ENCODE data around the gene CAMSAP3. TPM values are rescaled to one million over a fixed set of nuclear protein-coding genes. Genes with fewer than 3 reads are reported as not detected.

CAMSAP3 gene
- polyA plus RNA-seq, 1 of the 3 experiments (the other 2 are of a cell fraction): 0.08 TPM

DNA sequence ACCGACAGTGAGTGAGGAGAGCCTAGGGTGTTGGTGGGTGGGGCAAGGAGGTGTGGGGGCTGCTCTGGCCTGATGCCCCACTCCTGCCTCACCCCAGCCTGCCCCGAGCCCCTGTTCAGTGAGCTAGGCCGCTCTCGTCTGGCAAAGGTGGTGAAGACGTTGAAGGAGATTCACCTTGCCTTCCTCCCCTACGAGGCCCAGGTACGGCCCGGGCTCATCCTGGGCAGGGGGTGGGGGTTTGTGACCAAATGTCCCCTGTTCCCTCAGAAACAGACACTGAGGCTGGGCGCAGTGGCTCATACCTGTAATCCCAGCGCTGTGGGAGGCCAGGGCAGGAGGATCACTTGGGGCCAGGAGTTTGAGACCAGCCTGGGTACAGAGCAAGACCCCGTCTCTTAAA, 45.1 kb downstream of the CAMSAP3 start:
- no peak overlapping the region for H3K9ac ChIP-seq
- no peak overlapping the region for H2AFZ ChIP-seq (ENCODE audit: low read depth)
- peaks cover 0 to 4% of the 10 kb centered on the region in 2 experiments; a peak in 1 of 4 replicates for H3K4me1 ChIP-seq (ENCODE audit: control insufficient read depth in 1 of 2, insufficient read depth in 2 of 2, low read depth in 1 of 2, low read length in 1 of 2)
- H3K79me2 ChIP-seq (ENCODE audit: insufficient read depth): no peaks in the 10 kb centered on the region
- H3K9me3 ChIP-seq: no peaks in the 10 kb centered on the region
- H4K20me1 ChIP-seq (ENCODE audit: insufficient read depth): no peaks in the 10 kb centered on the region
- DNase-seq: no peak
- POLR2A ChIA-PET: interaction anchor here (1.0 kb wide), 1 partner anchor 11 kb away, joined by 3 read pairs; the partner anchor contains the start of genes PET100 and XAB2
- CTCF ChIA-PET: interaction anchor here (0.6 kb wide), 1 partner anchor 72 kb away, joined by 3 read pairs; no protein-coding TSS in a partner anchor
- no peaks in the 10 kb centered on the region for H3K36me3 ChIP-seq (replicated peaks in 1 of 2; ENCODE audit: control insufficient read depth in 1 of 2, insufficient read depth in 2 of 2, low read length in 1 of 2)
- no peak overlapping the region for H3K4me2 ChIP-seq
- WGBS (ENCODE audit: low lambda C conversion rate): 94% methylated on average over 2 of the region's 11 CpGs
- no peak overlapping the region for H3K27ac ChIP-seq (ENCODE audit: low read depth in 2 of 2, low read length in 1 of 2)
- TF ChIP-seq MEF2A (IDR thresholded peaks at IDR 0.05; ENCODE audit: borderline replicate concordance, low read depth) (no peak), RAD21 (IDR thresholded peaks at IDR 0.05; ENCODE audit: low read length) (no peak), SIN3A (IDR thresholded peaks at IDR 0.05; ENCODE audit: borderline replicate concordance, low read depth, low read length) (no peak), FOXM1 (IDR thresholded peaks at IDR 0.05; ENCODE audit: low read depth) (no peak), RXRA (IDR thresholded peaks at IDR 0.05; ENCODE audit: borderline replicate concordance, low read depth) (no peak), GABPA (IDR thresholded peaks at IDR 0.05; ENCODE audit: low read depth) (no peak), YY1 (IDR thresholded peaks at IDR 0.05; ENCODE audit: low read depth) (no peak), EZH2phosphoT487 (IDR thresholded peaks at IDR 0.05; ENCODE audit: borderline replicate concordance, low read depth) (no peak)
- TF ChIP-seq, protein P1, sequence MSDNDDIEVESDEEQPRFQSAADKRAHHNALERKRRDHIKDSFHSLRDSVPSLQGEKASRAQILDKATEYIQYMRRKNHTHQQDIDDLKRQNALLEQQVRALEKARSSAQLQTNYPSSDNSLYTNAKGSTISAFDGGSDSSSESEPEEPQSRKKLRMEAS (IDR thresholded peaks at IDR 0.05; ENCODE audit: low read depth): no peak
- TF ChIP-seq, protein P2, sequence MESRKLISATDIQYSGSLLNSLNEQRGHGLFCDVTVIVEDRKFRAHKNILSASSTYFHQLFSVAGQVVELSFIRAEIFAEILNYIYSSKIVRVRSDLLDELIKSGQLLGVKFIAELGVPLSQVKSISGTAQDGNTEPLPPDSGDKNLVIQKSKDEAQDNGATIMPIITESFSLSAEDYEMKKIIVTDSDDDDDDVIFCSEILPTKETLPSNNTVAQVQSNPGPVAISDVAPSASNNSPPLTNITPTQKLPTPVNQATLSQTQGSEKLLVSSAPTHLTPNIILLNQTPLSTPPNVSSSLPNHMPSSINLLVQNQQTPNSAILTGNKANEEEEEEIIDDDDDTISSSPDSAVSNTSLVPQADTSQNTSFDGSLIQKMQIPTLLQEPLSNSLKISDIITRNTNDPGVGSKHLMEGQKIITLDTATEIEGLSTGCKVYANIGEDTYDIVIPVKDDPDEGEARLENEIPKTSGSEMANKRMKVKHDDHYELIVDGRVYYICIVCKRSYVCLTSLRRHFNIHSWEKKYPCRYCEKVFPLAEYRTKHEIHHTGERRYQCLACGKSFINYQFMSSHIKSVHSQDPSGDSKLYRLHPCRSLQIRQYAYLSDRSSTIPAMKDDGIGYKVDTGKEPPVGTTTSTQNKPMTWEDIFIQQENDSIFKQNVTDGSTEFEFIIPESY (IDR thresholded peaks at IDR 0.05; ENCODE audit: borderline replicate concordance, low read depth): no peak
- TF ChIP-seq, protein P3, sequence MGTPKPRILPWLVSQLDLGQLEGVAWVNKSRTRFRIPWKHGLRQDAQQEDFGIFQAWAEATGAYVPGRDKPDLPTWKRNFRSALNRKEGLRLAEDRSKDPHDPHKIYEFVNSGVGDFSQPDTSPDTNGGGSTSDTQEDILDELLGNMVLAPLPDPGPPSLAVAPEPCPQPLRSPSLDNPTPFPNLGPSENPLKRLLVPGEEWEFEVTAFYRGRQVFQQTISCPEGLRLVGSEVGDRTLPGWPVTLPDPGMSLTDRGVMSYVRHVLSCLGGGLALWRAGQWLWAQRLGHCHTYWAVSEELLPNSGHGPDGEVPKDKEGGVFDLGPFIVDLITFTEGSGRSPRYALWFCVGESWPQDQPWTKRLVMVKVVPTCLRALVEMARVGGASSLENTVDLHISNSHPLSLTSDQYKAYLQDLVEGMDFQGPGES (IDR thresholded peaks at IDR 0.05; ENCODE audit: low read depth, low read length): no peak
- TF ChIP-seq, protein P4, sequence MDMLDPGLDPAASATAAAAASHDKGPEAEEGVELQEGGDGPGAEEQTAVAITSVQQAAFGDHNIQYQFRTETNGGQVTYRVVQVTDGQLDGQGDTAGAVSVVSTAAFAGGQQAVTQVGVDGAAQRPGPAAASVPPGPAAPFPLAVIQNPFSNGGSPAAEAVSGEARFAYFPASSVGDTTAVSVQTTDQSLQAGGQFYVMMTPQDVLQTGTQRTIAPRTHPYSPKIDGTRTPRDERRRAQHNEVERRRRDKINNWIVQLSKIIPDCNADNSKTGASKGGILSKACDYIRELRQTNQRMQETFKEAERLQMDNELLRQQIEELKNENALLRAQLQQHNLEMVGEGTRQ (IDR thresholded peaks at IDR 0.05; ENCODE audit: borderline replicate concordance, low read depth, low read length): no peak
- TF ChIP-seq, protein P5, sequence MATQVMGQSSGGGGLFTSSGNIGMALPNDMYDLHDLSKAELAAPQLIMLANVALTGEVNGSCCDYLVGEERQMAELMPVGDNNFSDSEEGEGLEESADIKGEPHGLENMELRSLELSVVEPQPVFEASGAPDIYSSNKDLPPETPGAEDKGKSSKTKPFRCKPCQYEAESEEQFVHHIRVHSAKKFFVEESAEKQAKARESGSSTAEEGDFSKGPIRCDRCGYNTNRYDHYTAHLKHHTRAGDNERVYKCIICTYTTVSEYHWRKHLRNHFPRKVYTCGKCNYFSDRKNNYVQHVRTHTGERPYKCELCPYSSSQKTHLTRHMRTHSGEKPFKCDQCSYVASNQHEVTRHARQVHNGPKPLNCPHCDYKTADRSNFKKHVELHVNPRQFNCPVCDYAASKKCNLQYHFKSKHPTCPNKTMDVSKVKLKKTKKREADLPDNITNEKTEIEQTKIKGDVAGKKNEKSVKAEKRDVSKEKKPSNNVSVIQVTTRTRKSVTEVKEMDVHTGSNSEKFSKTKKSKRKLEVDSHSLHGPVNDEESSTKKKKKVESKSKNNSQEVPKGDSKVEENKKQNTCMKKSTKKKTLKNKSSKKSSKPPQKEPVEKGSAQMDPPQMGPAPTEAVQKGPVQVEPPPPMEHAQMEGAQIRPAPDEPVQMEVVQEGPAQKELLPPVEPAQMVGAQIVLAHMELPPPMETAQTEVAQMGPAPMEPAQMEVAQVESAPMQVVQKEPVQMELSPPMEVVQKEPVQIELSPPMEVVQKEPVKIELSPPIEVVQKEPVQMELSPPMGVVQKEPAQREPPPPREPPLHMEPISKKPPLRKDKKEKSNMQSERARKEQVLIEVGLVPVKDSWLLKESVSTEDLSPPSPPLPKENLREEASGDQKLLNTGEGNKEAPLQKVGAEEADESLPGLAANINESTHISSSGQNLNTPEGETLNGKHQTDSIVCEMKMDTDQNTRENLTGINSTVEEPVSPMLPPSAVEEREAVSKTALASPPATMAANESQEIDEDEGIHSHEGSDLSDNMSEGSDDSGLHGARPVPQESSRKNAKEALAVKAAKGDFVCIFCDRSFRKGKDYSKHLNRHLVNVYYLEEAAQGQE (IDR thresholded peaks at IDR 0.05; ENCODE audit: low read depth, low read length): no peak
- TF ChIP-seq, protein P6, sequence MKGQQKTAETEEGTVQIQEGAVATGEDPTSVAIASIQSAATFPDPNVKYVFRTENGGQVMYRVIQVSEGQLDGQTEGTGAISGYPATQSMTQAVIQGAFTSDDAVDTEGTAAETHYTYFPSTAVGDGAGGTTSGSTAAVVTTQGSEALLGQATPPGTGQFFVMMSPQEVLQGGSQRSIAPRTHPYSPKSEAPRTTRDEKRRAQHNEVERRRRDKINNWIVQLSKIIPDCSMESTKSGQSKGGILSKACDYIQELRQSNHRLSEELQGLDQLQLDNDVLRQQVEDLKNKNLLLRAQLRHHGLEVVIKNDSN (IDR thresholded peaks at IDR 0.05; ENCODE audit: borderline replicate concordance, low read depth): no peak
- H3F3A ChIP-seq (replicated peaks; ENCODE audit: insufficient read depth): peaks cover 4% of the 10 kb centered on the region
- peaks cover 33% of the 10 kb centered on the region for H3K27me3 ChIP-seq (ENCODE audit: insufficient read depth)
- no peak overlapping the region for H3K4me3 ChIP-seq (ENCODE audit: low read depth in 2 of 2, low read length in 1 of 2)
- no peaks in the 10 kb centered on the region for H3K9me2 ChIP-seq

Measured in SK-N-SH (cell line).